ENCODE data around the gene ADARB2.

The ADARB2 gene

GRCh38 chr10:1449021-1449420 is 288.3 kb downstream of the ADARB2 start:
- TF ChIP-seq, protein P1, sequence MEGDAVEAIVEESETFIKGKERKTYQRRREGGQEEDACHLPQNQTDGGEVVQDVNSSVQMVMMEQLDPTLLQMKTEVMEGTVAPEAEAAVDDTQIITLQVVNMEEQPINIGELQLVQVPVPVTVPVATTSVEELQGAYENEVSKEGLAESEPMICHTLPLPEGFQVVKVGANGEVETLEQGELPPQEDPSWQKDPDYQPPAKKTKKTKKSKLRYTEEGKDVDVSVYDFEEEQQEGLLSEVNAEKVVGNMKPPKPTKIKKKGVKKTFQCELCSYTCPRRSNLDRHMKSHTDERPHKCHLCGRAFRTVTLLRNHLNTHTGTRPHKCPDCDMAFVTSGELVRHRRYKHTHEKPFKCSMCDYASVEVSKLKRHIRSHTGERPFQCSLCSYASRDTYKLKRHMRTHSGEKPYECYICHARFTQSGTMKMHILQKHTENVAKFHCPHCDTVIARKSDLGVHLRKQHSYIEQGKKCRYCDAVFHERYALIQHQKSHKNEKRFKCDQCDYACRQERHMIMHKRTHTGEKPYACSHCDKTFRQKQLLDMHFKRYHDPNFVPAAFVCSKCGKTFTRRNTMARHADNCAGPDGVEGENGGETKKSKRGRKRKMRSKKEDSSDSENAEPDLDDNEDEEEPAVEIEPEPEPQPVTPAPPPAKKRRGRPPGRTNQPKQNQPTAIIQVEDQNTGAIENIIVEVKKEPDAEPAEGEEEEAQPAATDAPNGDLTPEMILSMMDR (IDR thresholded peaks at IDR 0.05; ENCODE audit: low read depth, low read length) = no peak

DNA sequence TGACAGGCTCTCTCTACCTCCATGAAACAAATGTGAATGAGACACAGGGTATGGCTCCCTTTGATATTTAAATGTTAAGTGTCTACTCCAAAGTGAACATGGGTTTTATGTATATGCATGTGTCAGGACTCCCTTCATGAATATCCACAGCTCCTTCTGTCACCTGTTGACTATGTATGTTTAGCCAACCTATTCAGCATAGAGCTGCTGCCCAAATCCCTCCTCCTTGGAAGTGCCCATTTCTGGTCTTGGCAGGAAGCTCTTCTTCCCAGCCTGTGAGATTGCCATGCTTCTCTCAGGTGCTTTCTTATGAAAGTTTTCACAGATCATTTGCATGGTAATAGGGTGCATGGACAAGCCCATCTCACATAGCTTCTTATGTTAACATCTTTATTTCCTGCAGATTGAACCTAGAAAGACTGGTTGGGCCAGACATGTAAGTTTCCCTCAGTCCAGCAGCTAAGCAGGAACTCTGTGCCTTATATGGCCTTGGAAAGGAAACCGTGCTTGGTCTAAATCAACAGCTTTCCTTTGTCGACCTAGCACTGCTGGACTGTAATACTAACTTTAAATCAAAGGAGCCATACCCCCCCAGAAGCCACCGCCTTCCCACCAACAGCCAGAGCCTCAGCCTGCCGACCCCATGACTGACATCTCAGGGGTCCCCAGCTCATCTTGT is 288.9 kb downstream of the ADARB2 start:
- TF ChIP-seq, protein P1 (IDR thresholded peaks at IDR 0.05; ENCODE audit: low read depth, low read length) = no peak
- DNase-seq (ENCODE audit: extremely low read depth, low read depth) = no peak

More at GRCh38 chr10:1449021-1449420, 288.3 kb downstream of the ADARB2 start:
- no peak for DNase-seq (ENCODE audit: extremely low read depth, low read depth)

DNA sequence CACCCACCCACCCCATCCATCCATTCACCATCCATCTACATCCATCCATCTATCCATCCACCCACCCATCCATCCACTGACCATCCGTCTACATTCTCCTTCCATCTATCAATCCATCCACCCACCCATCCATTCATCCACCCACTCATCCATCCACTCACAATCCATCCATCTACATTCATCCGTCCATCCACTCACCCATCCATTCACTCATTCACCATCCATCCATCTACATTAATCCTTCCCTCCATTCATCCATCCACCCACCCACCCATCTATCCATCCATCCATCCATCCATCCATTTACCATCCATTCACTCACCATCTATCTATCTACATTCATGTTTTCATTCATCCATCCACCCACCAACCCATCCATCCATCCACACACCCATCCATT is 292.5 kb downstream of the ADARB2 start:
- TF ChIP-seq, protein P1 (IDR thresholded peaks at IDR 0.05; ENCODE audit: low read depth, low read length) = no peak
- no peak for DNase-seq (ENCODE audit: extremely low read depth, low read depth)

DNA sequence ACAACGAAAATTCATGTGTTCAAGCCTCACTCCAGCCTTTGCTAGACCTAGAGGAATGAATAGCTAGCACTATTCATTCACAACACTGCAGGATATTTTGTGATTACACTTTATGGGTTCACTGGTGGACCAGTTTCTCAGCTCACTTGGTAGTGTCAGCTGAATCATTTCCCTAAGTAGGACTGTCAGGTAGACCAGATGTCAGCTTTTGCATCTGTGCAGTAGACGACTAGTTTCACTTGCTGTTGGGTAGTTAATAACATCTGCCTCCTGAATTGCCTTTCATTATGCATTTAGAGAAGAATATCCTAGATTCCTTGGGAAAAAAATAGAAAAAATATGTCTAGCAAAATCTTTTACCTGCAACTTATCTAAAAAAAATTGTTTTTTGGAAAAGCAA is 296.4 kb downstream of the ADARB2 start:
- no peak for DNase-seq (ENCODE audit: extremely low read depth, low read depth)
- TF ChIP-seq, protein P1 (IDR thresholded peaks at IDR 0.05; ENCODE audit: low read depth, low read length) = no peak

- TF ChIP-seq, protein P1 (IDR thresholded peaks at IDR 0.05; ENCODE audit: low read depth, low read length) = no peak
- DNase-seq (ENCODE audit: extremely low read depth, low read depth) = no peak
These were observed 302.2 kb downstream of the ADARB2 start for GRCh38 chr10:1434912-1435692.

DNA sequence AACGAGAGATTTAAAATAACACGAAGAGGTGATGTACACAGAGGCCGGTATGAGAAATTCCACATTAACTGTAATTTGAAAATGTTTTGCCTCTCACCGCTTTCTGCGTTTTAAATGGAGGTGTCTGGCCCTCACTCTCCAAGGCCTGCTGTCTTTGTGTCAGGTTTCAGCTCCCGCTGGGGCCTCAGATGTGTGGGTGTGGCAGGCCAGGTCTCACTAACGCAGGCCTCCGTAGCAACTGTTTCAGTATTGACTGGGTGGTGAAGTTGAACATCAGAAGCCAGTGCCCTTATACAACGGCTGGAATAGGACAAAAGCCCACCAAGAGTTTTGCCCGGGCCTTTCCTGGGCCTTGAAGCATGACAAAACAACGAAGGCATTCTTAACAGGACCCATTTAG is 303.1 kb downstream of the ADARB2 start:
- no peak for DNase-seq (ENCODE audit: extremely low read depth, low read depth)
- TF ChIP-seq, protein P1 (IDR thresholded peaks at IDR 0.05; ENCODE audit: low read depth, low read length) = no peak

DNA sequence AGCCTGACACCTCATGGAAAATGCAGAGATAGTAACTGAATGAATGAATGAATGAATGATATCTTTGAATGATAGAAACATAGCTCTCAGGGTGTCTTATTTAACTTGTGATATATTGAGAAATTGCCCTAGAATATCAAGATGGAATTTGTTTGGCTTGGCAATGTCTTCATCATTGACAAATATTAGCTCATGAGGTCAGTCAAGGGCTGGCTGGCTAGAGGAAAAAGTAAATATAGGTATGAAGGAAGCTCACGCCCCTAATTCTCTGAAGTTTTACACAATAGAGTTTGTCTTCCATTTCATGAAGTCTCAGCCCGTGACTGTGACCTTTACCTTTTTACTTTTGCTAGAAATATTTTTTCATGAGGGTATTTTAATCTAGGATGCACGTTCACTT is 305.2 kb downstream of the ADARB2 start:
- no peak for DNase-seq (ENCODE audit: extremely low read depth, low read depth)
- TF ChIP-seq, protein P1 (IDR thresholded peaks at IDR 0.05; ENCODE audit: low read depth, low read length) = no peak
